T-helper 2 cell treated with Interferon-gamma antibody and Interleukin-4, amounts not matched to agents 5 μg/mL and 100 μg/mL, for 36 hours (primary cell): ENCODE results near the gene ECE1.

Source experiments
- DNase-seq: peaks from one replicate; pipeline ENCODE4 v3.0.0; 2021; ENCODE audit warnings: low spot score
- H3K27ac Mint-ChIP-seq: one replicate; pipeline ENCODE4 v1.8.0; 2021; ENCODE audit warnings: mild to moderate bottlenecking, mixed read lengths
- H3K27me3 Mint-ChIP-seq: one replicate; pipeline ENCODE4 v1.8.0; 2021; ENCODE audit warnings: low read depth, mixed read lengths
- H3K36me3 Mint-ChIP-seq: one replicate; pipeline ENCODE4 v1.8.0; 2021; ENCODE audit warnings: low read depth, mixed read lengths
- H3K4me1 Mint-ChIP-seq: one replicate; pipeline ENCODE4 v1.8.0; 2021; ENCODE audit warnings: low read depth, mixed read lengths
- H3K4me3 Mint-ChIP-seq: one replicate; pipeline ENCODE4 v1.8.0; 2022; ENCODE audit warnings: mild to moderate bottlenecking, moderate library complexity, mixed read lengths
- H3K9me3 Mint-ChIP-seq: one replicate; pipeline ENCODE4 v1.8.0; 2021; ENCODE audit warnings: mixed read lengths

Gene ECE1

GRCh38 chr1:21331752-21332478 is 41.7 kb upstream of the ECE1 start:
- no peaks in the 10 kb centered on the region for H3K9me3 Mint-ChIP-seq
- peaks cover 51% of the 10 kb centered on the region for H3K4me1 Mint-ChIP-seq
- H3K27ac Mint-ChIP-seq: peak overlapping the region; percentile 45
- H3K36me3 Mint-ChIP-seq: peaks cover 8% of the 10 kb centered on the region
- H3K27me3 Mint-ChIP-seq: no peaks in the 10 kb centered on the region
- no peak for DNase-seq
- no peak overlapping the region for H3K4me3 Mint-ChIP-seq

GRCh38 chr1:21330544-21330943 is 40.3 kb upstream of the ECE1 start:
- peaks cover 54% of the 10 kb centered on the region for H3K4me1 Mint-ChIP-seq
- peaks cover 8% of the 10 kb centered on the region for H3K36me3 Mint-ChIP-seq
- peak overlapping the region; percentile 55 for H3K27ac Mint-ChIP-seq
- H3K4me3 Mint-ChIP-seq: peak overlapping the region; percentile 54
- H3K9me3 Mint-ChIP-seq: no peaks in the 10 kb centered on the region
- DNase-seq: no peak
- no peaks in the 10 kb centered on the region for H3K27me3 Mint-ChIP-seq

- peaks cover 53% of the 10 kb centered on the region for H3K4me1 Mint-ChIP-seq
- H3K27me3 Mint-ChIP-seq: no peaks in the 10 kb centered on the region
- H3K36me3 Mint-ChIP-seq: peaks cover 8% of the 10 kb centered on the region
- peak overlapping the region; percentile 52 for H3K27ac Mint-ChIP-seq
- no peaks in the 10 kb centered on the region for H3K9me3 Mint-ChIP-seq
- no peak overlapping the region for H3K4me3 Mint-ChIP-seq
- DNase-seq: peak; percentile 15
Observed at GRCh38 chr1:21329209-21329844, 39.1 kb upstream of the ECE1 start.

GRCh38 chr1:21327566-21328323 is 37.5 kb upstream of the ECE1 start:
- H3K4me1 Mint-ChIP-seq: peaks cover 49% of the 10 kb centered on the region
- no peaks in the 10 kb centered on the region for H3K9me3 Mint-ChIP-seq
- H3K4me3 Mint-ChIP-seq: no peak overlapping the region
- peaks cover 8% of the 10 kb centered on the region for H3K36me3 Mint-ChIP-seq
- no peaks in the 10 kb centered on the region for H3K27me3 Mint-ChIP-seq
- DNase-seq: no peak
- peak overlapping the region; percentile 24 for H3K27ac Mint-ChIP-seq

GRCh38 chr1:21326861-21327344 is 36.6 kb upstream of the ECE1 start:
- Mint-ChIP-seq H3K36me3 (peaks cover 8% of the 10 kb centered on the region), H3K27ac (peak overlapping the region; percentile 31), H3K9me3 (no peaks in the 10 kb centered on the region), H3K27me3 (no peaks in the 10 kb centered on the region), H3K4me1 (peaks cover 47% of the 10 kb centered on the region), H3K4me3 (no peak overlapping the region)
- DNase-seq: no peak

- Mint-ChIP-seq H3K9me3 (no peaks in the 10 kb centered on the region), H3K4me1 (peaks cover 45% of the 10 kb centered on the region), H3K27me3 (no peaks in the 10 kb centered on the region), H3K27ac (peak overlapping the region; percentile 80), H3K4me3 (peak overlapping the region; percentile 58), H3K36me3 (peaks cover 8% of the 10 kb centered on the region)
- DNase-seq: no peak
Observed at GRCh38 chr1:21325731-21326387, 35.6 kb upstream of the ECE1 start.

- Mint-ChIP-seq H3K27ac (peak overlapping the region; percentile 80), H3K27me3 (no peaks in the 10 kb centered on the region), H3K4me1 (peaks cover 40% of the 10 kb centered on the region), H3K36me3 (peaks cover 5% of the 10 kb centered on the region), H3K9me3 (no peaks in the 10 kb centered on the region), H3K4me3 (peak overlapping the region; percentile 58)
- DNase-seq: no peak
Observed at GRCh38 chr1:21325231-21325718, 35.0 kb upstream of the ECE1 start.

- DNase-seq: peak; percentile 86
- peaks cover 5% of the 10 kb centered on the region for H3K36me3 Mint-ChIP-seq
- peak overlapping the region; percentile 80 for H3K27ac Mint-ChIP-seq
Observed at GRCh38 chr1:21324368-21325141, 34.3 kb upstream of the ECE1 start.

GRCh38 chr1:21323091-21323490 is 32.8 kb upstream of the ECE1 start:
- no peak for DNase-seq
- Mint-ChIP-seq H3K4me3 (no peak overlapping the region), H3K36me3 (peaks cover 1% of the 10 kb centered on the region), H3K4me1 (peaks cover 33% of the 10 kb centered on the region), H3K27ac (no peak overlapping the region), H3K9me3 (no peaks in the 10 kb centered on the region), H3K27me3 (no peaks in the 10 kb centered on the region)

More at GRCh38 chr1:21324368-21325141, 34.3 kb upstream of the ECE1 start:
- Mint-ChIP-seq H3K27me3 (no peaks in the 10 kb centered on the region), H3K4me3 (peak overlapping the region; percentile 58), H3K4me1 (peaks cover 37% of the 10 kb centered on the region), H3K9me3 (no peaks in the 10 kb centered on the region)

GRCh38 chr1:21322681-21323016 is 32.4 kb upstream of the ECE1 start:
- no peak for DNase-seq
- Mint-ChIP-seq H3K27ac (peak overlapping the region; percentile 62), H3K9me3 (no peaks in the 10 kb centered on the region), H3K4me1 (peaks cover 33% of the 10 kb centered on the region), H3K4me3 (no peak overlapping the region), H3K27me3 (no peaks in the 10 kb centered on the region), H3K36me3 (no peaks in the 10 kb centered on the region)

GRCh38 chr1:21321963-21322680 is 31.9 kb upstream of the ECE1 start:
- Mint-ChIP-seq H3K27me3 (no peaks in the 10 kb centered on the region), H3K9me3 (no peaks in the 10 kb centered on the region), H3K27ac (peak overlapping the region; percentile 62), H3K36me3 (no peaks in the 10 kb centered on the region), H3K4me1 (peaks cover 33% of the 10 kb centered on the region), H3K4me3 (no peak overlapping the region)
- DNase-seq: no peak

GRCh38 chr1:21320410-21321108 is 30.3 kb upstream of the ECE1 start:
- no peak overlapping the region for H3K4me3 Mint-ChIP-seq
- H3K4me1 Mint-ChIP-seq: peaks cover 26% of the 10 kb centered on the region
- H3K9me3 Mint-ChIP-seq: no peaks in the 10 kb centered on the region
- DNase-seq: no peak
- H3K27ac Mint-ChIP-seq: no peak overlapping the region
- no peaks in the 10 kb centered on the region for H3K27me3 Mint-ChIP-seq
- peaks cover 4% of the 10 kb centered on the region for H3K36me3 Mint-ChIP-seq
